Endodermal cell (in vitro differentiated cells): ENCODE results near the gene SIAH1. TPM values are rescaled to one million over a fixed set of nuclear protein-coding genes. Genes with fewer than 3 reads are reported as not detected.

ENCODE experiments used
- DNase-seq: peaks from one replicate; pipeline ENCODE4 v3.0.0-alpha.2; 2017
- H3K27ac ChIP-seq: 2 replicates; pipeline ENCODE4 v1.5.1; 2013; ENCODE audit warnings: mild to moderate bottlenecking, low read depth, low read length, moderate library complexity
- H3K27me3 ChIP-seq: 2 replicates; pipeline ENCODE4 v1.6.1; 2013; ENCODE audit warnings: mild to moderate bottlenecking, low read length, moderate library complexity; ENCODE audit not compliant: insufficient read depth, control insufficient read depth, poor library complexity, severe bottlenecking
- H3K36me3 ChIP-seq: 2 replicates; pipeline ENCODE4 v1.7.0; 2013; ENCODE audit warnings: mild to moderate bottlenecking, low read length, moderate library complexity; ENCODE audit not compliant: control insufficient read depth, insufficient read depth
- H3K4me1 ChIP-seq: one replicate; pipeline ENCODE4 v1.7.0; 2013; ENCODE audit warnings: low read length; ENCODE audit not compliant: control insufficient read depth, insufficient read depth
- H3K4me3 ChIP-seq: 2 replicates; pipeline ENCODE4 v1.5.1; 2013; ENCODE audit warnings: mild to moderate bottlenecking, low read length, moderate library complexity
- H3K9ac ChIP-seq: 2 replicates; pipeline ENCODE4 v1.6.1; 2013; ENCODE audit warnings: mild to moderate bottlenecking, low read length, moderate library complexity; ENCODE audit not compliant: poor library complexity, severe bottlenecking; ENCODE audit errors: extremely low read depth
- H3K9me3 ChIP-seq: 2 replicates; pipeline ENCODE4 v1.6.1; 2013; ENCODE audit warnings: mild to moderate bottlenecking, low read length, moderate library complexity; ENCODE audit not compliant: control insufficient read depth
- H3K27ac Mint-ChIP-seq: 2 replicates; pipeline ENCODE4 v1.8.0; 2020; ENCODE audit warnings: mixed read lengths
- H3K27me3 Mint-ChIP-seq: 2 replicates; pipeline ENCODE4 v1.8.0; 2021; ENCODE audit warnings: mild to moderate bottlenecking, mixed read lengths; ENCODE audit not compliant: insufficient read depth
- H3K36me3 Mint-ChIP-seq: 2 replicates; pipeline ENCODE4 v1.8.0; 2020; ENCODE audit warnings: low read depth, mixed read lengths
- H3K4me1 Mint-ChIP-seq: 2 replicates; pipeline ENCODE4 v1.8.0; 2020; ENCODE audit warnings: mixed read lengths
- H3K4me3 Mint-ChIP-seq: 2 replicates; pipeline ENCODE4 v1.8.0; 2020; ENCODE audit warnings: mild to moderate bottlenecking, moderate library complexity, mixed read lengths
- H3K9me3 Mint-ChIP-seq: 2 replicates; pipeline ENCODE4 v1.8.0; 2020; ENCODE audit warnings: mild to moderate bottlenecking, mixed read lengths
- WGBS, 2 experiments: methylation state at CpG; one replicate each; pipeline versions ENCODE4 v1.1.5 to v1.1.7; 2013; ENCODE audit warnings: missing lambda C conversion rate in 2 of 2, mixed read lengths in 1 of 2; ENCODE audit not compliant: insufficient coverage in 1 of 2, insufficient read length in 1 of 2; 5-methylcytosine and 5-hydroxymethylcytosine counted together
- total RNA-seq, 2 donors: library from RNA; stranded (reverse); fragmentation: NEBNext Ultra II Directional in 1 of 2; extraction: Animal tissue kit (Norgen Biotek cat#: 25700) in 1 of 2; gene quantifications; 2 replicates in 1 of 2; 3 replicates in 1 of 2; pipeline ENCODE4 v1.2.1, GENCODE V29; 2021
- TF ChIP-seq, protein P1 (sequence below): fragments of 200-600 bp; sonication (generic); conservative IDR thresholded peaks from 2 replicates; pipeline ENCODE4 v1.5.0; 2021; ENCODE audit warnings: antibody characterized with exemption, mild to moderate bottlenecking

Gene SIAH1
- total RNA-seq, 2 donors from 2014 or later: 32.8 to 37.5 TPM

DNA sequence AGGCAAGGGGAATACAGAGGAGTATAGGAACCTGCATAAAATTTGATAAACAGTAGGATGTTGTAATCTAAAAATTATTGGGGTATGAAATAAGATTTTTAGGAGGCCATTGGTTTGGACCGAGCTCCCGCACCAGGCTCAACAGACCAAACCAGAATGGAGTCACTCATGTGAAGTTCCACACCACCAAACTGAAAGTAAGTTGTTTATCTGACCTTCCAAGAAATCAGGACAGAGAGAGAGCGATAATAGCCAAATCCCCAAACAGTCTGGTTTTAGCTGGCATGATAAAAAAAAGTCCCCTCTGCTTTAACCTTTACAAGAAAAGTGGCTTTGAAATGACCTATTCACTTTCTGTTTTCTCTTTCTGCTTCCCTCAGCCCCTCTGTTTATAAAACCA, 45.7 kb upstream of the SIAH1 start:
- no peaks in the 10 kb centered on the region for H3K9me3 ChIP-seq
- Mint-ChIP-seq H3K4me3 (no peak overlapping the region), H3K36me3 (no peaks in the 10 kb centered on the region), H3K27me3 (no peaks in the 10 kb centered on the region), H3K9me3 (no peaks in the 10 kb centered on the region), H3K4me1 (no peaks in the 10 kb centered on the region), H3K27ac (no peak overlapping the region)
- H3K4me1 ChIP-seq: no peaks in the 10 kb centered on the region
- no peak for DNase-seq
- no peaks in the 10 kb centered on the region for H3K36me3 ChIP-seq
- H3K9ac ChIP-seq: no peak overlapping the region
- WGBS, 2 experiments: 96 to 100% methylated on average over 3 of the region's 3 CpGs
- H3K27me3 ChIP-seq: no peaks in the 10 kb centered on the region
- no peak overlapping the region for H3K4me3 ChIP-seq
- TF ChIP-seq, protein P1, sequence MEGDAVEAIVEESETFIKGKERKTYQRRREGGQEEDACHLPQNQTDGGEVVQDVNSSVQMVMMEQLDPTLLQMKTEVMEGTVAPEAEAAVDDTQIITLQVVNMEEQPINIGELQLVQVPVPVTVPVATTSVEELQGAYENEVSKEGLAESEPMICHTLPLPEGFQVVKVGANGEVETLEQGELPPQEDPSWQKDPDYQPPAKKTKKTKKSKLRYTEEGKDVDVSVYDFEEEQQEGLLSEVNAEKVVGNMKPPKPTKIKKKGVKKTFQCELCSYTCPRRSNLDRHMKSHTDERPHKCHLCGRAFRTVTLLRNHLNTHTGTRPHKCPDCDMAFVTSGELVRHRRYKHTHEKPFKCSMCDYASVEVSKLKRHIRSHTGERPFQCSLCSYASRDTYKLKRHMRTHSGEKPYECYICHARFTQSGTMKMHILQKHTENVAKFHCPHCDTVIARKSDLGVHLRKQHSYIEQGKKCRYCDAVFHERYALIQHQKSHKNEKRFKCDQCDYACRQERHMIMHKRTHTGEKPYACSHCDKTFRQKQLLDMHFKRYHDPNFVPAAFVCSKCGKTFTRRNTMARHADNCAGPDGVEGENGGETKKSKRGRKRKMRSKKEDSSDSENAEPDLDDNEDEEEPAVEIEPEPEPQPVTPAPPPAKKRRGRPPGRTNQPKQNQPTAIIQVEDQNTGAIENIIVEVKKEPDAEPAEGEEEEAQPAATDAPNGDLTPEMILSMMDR: no peak
- no peak overlapping the region for H3K27ac ChIP-seq

GRCh38 chr16:48426244-48427141, 41.3 kb upstream of the SIAH1 start:
- Mint-ChIP-seq H3K27ac (no peak overlapping the region), H3K4me1 (no peaks in the 10 kb centered on the region), H3K36me3 (no peaks in the 10 kb centered on the region), H3K4me3 (no peak overlapping the region), H3K27me3 (no peaks in the 10 kb centered on the region), H3K9me3 (no peaks in the 10 kb centered on the region)
- no peaks in the 10 kb centered on the region for H3K9me3 ChIP-seq
- DNase-seq: no peak
- WGBS, 2 experiments: 89% methylated on average over 2 of the region's 2 CpGs; no CpG with 5 or more reads in 1 of the 2 experiments
- H3K4me3 ChIP-seq: no peak overlapping the region
- TF ChIP-seq, protein P1: no peak
- H3K27ac ChIP-seq: no peak overlapping the region
- no peaks in the 10 kb centered on the region for H3K4me1 ChIP-seq
- H3K36me3 ChIP-seq: no peaks in the 10 kb centered on the region
- no peaks in the 10 kb centered on the region for H3K27me3 ChIP-seq
- no peak overlapping the region for H3K9ac ChIP-seq

DNA sequence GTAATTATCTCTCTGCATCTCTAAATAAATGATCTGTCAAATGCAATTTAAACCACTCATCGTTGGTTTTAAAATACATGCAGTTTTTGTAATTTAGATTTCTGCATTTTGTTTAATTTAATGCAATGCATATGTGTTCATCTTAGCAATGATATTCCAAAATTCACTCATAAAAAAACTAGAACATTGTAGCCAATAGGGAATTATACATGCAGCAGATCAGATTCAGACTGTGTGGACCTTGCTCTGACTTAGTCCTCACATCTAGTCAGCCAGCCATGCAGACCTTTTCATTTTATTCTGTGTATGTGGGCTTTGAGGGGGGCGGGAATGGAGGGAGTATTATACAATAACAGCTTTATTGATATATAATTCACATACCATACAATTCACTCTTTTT, 37.3 kb upstream of the SIAH1 start:
- H3K27me3 ChIP-seq: no peaks in the 10 kb centered on the region
- H3K9ac ChIP-seq: no peak overlapping the region
- no peak overlapping the region for H3K4me3 ChIP-seq
- 86% methylated on average over 1 of the region's 2 CpGs; no CpG with 5 or more reads in 1 of the 2 experiments for WGBS, 2 experiments
- no peak overlapping the region for H3K27ac ChIP-seq
- Mint-ChIP-seq H3K9me3 (peaks cover 4% of the 10 kb centered on the region), H3K27me3 (no peaks in the 10 kb centered on the region), H3K36me3 (no peaks in the 10 kb centered on the region), H3K27ac (no peak overlapping the region), H3K4me1 (no peaks in the 10 kb centered on the region), H3K4me3 (no peak overlapping the region)
- DNase-seq: no peak
- TF ChIP-seq, protein P1: no peak
- no peaks in the 10 kb centered on the region for H3K4me1 ChIP-seq
- no peaks in the 10 kb centered on the region for H3K9me3 ChIP-seq
- no peaks in the 10 kb centered on the region for H3K36me3 ChIP-seq
